GM18505 (cell line): ENCODE data around the gene TSSC4.

Experiments
- ATAC-seq: cut with Tn5 transposase; IDR thresholded peaks from one replicate; pipeline ENCODE4 v1.9.1; 2021; ENCODE audit not compliant: unreplicated experiment
- POLR2A ChIP-seq: IDR thresholded peaks from 4 replicates; pipeline ENCODE4 v1.6.1; 2011; ENCODE audit warnings: borderline replicate concordance; ENCODE audit not compliant: insufficient read depth, insufficient read length; ENCODE audit errors: extremely low read depth

TSSC4 gene

GRCh38 chr11:2426221-2426620 lies 25.7 kb downstream of the TSSC4 start:
- no peak for TF ChIP-seq POLR2A
- ATAC-seq = no peak

DNA sequence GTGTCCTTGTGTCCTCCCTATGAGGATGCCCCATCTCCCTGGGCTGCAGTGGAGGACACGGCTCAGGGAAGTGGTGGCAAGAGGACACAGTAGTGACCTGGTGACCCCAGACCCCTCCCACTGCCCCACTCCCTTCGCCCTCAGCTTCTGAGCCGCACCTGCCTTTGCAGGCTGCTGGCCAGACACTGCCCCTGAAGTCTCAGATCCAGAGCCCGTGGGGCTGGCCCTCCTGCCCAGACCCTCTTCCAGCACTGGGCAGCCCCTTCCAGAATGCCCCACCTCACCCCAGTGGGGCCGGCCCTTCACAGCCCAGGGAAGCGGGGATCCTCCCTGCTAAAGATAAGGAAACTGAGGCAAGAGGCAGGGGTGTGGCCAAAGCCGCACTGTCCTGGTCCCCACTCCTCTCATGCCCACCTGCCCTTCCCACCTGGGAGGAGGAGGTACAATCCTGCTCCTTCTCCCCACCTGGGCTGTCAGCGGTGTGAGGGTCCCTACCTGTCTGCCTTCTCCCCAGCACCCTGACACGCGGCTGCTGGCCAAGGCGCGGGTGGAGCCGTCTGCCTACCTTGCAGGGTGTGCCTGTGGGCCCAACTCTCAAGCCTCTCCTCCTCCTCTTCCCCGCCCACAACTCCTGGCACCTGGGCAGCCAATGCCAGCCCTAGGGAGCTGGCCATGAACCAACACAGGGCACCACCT lies 26.4 kb downstream of the TSSC4 start:
- no peak for ATAC-seq

DNA sequence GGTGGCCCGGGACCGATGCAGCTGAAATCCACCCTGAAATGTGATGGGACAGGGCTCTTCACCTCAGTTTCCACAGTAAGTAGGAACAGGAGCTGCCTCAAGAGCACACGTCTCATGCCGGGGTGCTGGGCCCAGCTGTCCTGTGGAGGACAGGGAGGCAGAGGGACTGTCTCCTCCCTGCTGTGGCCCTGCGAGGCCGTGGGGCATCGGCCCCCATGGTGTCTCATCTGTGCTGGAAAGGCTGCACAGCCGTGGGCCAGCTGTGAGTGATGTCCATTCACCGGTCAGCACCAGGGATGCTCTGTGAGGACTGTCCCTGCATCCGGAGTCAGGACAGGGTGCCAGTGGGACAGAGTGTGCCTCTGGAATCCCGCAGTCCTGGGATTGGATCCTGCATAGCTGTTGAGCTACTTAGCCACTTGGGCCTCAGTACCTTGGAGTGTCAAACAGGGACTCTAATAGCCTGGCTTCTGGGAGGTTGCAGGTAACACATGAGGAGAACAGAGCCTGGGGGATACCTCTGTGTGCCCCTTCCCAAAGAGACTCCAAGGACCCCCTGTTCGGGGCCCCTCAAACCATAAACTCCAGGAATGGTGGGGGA lies 27.3 kb downstream of the TSSC4 start:
- TF ChIP-seq POLR2A = no peak

More for the DNA sequence above, 26.4 kb downstream of the TSSC4 start:
- TF ChIP-seq POLR2A = no peak

GRCh38 chr11:2428322-2428795 lies 27.8 kb downstream of the TSSC4 start:
- no peak for ATAC-seq

More for the DNA sequence above, 27.3 kb downstream of the TSSC4 start:
- no peak for ATAC-seq

DNA sequence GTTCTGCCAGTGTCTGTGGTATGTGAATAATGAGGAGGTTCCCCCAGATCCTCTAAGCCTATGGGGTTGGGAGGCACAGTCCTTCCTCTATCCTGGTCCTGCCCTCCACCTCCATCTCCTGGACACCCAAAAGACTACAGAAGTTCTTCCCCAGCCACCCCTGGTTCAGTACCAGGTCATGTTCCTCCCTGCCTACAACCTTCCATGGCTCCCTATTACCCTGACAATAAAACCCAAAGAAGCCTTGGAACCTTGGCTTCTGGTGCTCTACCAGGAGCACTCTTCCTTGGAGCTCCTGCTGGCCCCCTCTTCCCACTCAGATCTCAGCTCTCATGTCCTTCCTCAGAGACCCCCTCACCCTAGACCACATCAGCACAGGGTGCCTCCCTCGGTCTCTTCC lies 30.8 kb downstream of the TSSC4 start:
- no peak for ATAC-seq

More at GRCh38 chr11:2428322-2428795, 27.8 kb downstream of the TSSC4 start:
- TF ChIP-seq POLR2A = no peak

GRCh38 chr11:2432171-2432621 lies 31.6 kb downstream of the TSSC4 start:
- no peak for TF ChIP-seq POLR2A
- no peak for ATAC-seq

More for the DNA sequence above, 30.8 kb downstream of the TSSC4 start:
- TF ChIP-seq POLR2A = no peak

- no peak for ATAC-seq
- TF ChIP-seq POLR2A = no peak
Observed at GRCh38 chr11:2432628-2433071, 32.1 kb downstream of the TSSC4 start.

- ATAC-seq = no peak
- no peak for TF ChIP-seq POLR2A
Observed at GRCh38 chr11:2433106-2433925, 32.8 kb downstream of the TSSC4 start.

GRCh38 chr11:2434008-2434407 lies 33.5 kb downstream of the TSSC4 start:
- TF ChIP-seq POLR2A = no peak

DNA sequence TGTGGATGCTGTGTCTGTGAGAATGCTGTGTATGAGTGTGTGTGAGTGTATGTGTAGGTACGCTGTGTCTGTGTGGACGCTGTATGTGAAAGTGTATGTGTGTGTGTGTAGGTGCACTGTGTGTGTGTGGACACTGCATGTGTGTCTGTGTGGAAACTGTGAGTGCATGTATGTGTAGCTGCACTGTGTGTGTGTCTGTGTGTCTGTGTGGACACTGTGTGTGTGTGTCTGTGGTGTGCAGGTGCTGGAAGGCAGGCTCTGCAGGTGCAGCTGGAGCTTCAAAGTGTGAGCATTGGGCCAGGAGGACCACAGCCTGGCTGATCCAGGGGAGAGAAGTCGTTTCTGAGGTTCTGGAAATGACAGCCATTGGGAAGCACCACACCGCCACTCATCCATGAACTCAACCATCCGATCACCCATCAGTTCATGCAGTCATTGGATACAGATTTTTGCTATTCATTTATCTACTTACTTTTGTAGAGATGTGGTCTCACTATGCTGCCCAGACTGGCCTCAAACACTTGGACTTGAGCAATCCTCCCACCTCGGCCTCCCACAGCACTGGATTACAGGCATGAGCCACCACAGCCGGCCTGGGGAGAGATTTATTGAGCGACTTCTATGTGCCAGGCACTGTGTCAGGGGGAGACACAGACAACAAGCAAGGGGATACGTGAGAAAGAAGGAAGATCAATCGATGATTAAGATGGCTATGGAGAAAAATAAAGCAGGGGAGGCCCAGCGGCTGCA lies 34.1 kb downstream of the TSSC4 start:
- no peak for ATAC-seq
- TF ChIP-seq POLR2A = no peak

More at GRCh38 chr11:2434008-2434407, 33.5 kb downstream of the TSSC4 start:
- ATAC-seq = no peak

GRCh38 chr11:2435288-2436012 lies 34.9 kb downstream of the TSSC4 start:
- ATAC-seq = no peak

DNA sequence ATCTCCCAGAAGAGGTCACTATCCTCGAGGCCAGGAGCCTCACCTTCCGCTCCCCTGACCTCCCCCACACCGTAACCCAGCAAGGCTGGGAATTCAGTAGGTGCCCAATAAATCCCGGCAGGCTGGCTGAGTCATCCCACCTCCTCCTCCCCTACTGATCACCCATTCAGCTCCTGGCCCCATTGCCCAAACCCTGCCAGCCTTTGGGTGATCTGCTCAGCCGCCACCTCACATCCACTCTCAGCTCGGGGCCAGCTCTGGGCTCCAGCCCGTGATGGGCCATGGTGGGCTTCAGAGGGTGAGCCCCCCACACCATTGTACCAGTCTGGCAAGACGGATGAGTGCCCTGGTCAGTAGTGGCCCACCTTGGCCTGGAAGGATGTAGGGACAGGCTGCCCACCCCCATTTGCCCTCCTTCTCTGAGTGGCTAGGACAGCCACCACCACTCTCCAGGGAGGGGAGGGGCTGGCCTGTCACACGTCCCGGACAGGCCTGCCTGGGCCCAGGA lies 35.5 kb downstream of the TSSC4 start:
- ATAC-seq = no peak
- TF ChIP-seq POLR2A = no peak

More at GRCh38 chr11:2435288-2436012, 34.9 kb downstream of the TSSC4 start:
- no peak for TF ChIP-seq POLR2A
